Central memory CD4-positive, alpha-beta T cell (primary cell): Measurements from ENCODE around the gene PPFIA4.

Experiments used
- DNase-seq: peaks from one replicate; pipeline ENCODE4 v3.0.0; 2022

PPFIA4 gene

GRCh38 chr1:203041351-203041932 lies 15.2 kb downstream of the PPFIA4 start:
- DNase-seq = no peak

- DNase-seq = no peak
Measured at GRCh38 chr1:203043830-203044545, 17.7 kb downstream of the PPFIA4 start.

GRCh38 chr1:203044546-203045250 lies 18.4 kb downstream of the PPFIA4 start:
- no peak for DNase-seq

GRCh38 chr1:203045336-203045735 lies 19.0 kb downstream of the PPFIA4 start:
- no peak for DNase-seq

- no peak for DNase-seq
Measured at GRCh38 chr1:203045821-203046594, 19.7 kb downstream of the PPFIA4 start.

GRCh38 chr1:203046984-203047630 lies 20.8 kb downstream of the PPFIA4 start:
- no peak for DNase-seq

- DNase-seq = no peak
Measured at GRCh38 chr1:203048086-203048485, 21.8 kb downstream of the PPFIA4 start.

- DNase-seq = no peak
Measured at GRCh38 chr1:203048555-203049051, 22.3 kb downstream of the PPFIA4 start.

GRCh38 chr1:203049077-203049476 lies 22.8 kb downstream of the PPFIA4 start:
- no peak for DNase-seq

GRCh38 chr1:203049576-203050180 lies 23.4 kb downstream of the PPFIA4 start:
- DNase-seq = no peak

GRCh38 chr1:203050826-203051225 lies 24.5 kb downstream of the PPFIA4 start:
- DNase-seq = no peak

- DNase-seq = no peak
Measured at GRCh38 chr1:203051841-203052324, 25.6 kb downstream of the PPFIA4 start.

- no peak for DNase-seq
Measured at GRCh38 chr1:203052601-203053000, 26.3 kb downstream of the PPFIA4 start.

- no peak for DNase-seq
Measured at GRCh38 chr1:203054184-203054583, 27.9 kb downstream of the PPFIA4 start.

- DNase-seq = no peak
Measured at GRCh38 chr1:203054642-203055041, 28.4 kb downstream of the PPFIA4 start.

- no peak for DNase-seq
Measured at GRCh38 chr1:203055161-203055799, 29.0 kb downstream of the PPFIA4 start.

GRCh38 chr1:203056012-203056411 lies 29.7 kb downstream of the PPFIA4 start:
- DNase-seq = no peak

- DNase-seq = no peak
Measured at GRCh38 chr1:203056516-203056915, 30.2 kb downstream of the PPFIA4 start.

- no peak for DNase-seq
Measured at GRCh38 chr1:203057911-203058675, 31.8 kb downstream of the PPFIA4 start.

GRCh38 chr1:203058676-203058935 lies 32.3 kb downstream of the PPFIA4 start:
- no peak for DNase-seq

- no peak for DNase-seq
Measured at GRCh38 chr1:203059485-203059884, 33.2 kb downstream of the PPFIA4 start.
